Vagina (tissue), 2 donors: ENCODE measurements around the gene AFAP1L1.

Source experiments
- POLR2AphosphoS5 ChIP-seq, 2 donors: sonication (generic); formaldehyde crosslinking; IDR thresholded peaks; one replicate each; pipeline ENCODE4 v1.9.0; 2017; ENCODE audit warnings: antibody characterized with exemption in 2 of 2, mild to moderate bottlenecking in 2 of 2, low read depth in 1 of 2; ENCODE audit not compliant: insufficient read depth in 1 of 2
- TF ChIP-seq, protein P1 (sequence below), 3 experiments: fragments of 450-650 bp in 2 of 3; fragments of 200-600 bp in 1 of 3; sonication (generic) in 1 of 3; IDR thresholded peaks; one replicate each; pipeline ENCODE4 v1.5.1; 2017 to 2019; ENCODE audit warnings: antibody characterized with exemption in 3 of 3, mild to moderate bottlenecking in 2 of 3, moderate library complexity in 2 of 3

DNA sequence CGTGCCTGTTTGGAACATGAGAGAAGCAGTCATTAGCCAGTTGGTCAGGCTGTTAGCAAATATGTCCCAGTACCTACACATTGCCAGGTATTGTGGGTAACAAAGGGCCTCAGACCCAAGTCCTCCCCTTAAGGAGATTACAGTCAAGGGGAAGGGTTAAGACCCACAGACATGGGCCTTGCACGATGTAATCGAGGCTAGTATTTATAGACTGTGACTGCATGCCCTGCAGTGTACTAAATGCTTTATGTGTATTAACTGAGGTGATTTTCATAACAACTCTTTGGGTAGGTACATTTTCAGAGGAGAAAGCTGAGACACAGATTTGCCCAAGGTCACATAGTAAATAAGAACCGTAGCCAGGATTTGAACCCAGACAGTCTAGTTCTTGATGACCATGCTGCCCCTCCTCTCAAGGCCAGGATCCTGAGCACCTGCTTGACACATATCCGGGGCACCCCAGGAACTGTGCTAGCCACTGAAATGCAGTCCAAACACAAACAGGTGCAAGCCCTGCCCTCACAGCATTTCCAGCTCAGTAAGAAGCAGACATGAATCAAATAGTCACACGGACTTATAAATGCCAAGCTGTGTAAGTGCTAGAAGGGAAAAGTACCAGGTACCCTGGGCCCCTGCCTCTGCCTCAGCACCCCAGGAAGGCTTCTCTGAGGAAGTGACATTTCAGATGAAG lies 41.6 kb downstream of the AFAP1L1 start:
- TF ChIP-seq, protein P1, sequence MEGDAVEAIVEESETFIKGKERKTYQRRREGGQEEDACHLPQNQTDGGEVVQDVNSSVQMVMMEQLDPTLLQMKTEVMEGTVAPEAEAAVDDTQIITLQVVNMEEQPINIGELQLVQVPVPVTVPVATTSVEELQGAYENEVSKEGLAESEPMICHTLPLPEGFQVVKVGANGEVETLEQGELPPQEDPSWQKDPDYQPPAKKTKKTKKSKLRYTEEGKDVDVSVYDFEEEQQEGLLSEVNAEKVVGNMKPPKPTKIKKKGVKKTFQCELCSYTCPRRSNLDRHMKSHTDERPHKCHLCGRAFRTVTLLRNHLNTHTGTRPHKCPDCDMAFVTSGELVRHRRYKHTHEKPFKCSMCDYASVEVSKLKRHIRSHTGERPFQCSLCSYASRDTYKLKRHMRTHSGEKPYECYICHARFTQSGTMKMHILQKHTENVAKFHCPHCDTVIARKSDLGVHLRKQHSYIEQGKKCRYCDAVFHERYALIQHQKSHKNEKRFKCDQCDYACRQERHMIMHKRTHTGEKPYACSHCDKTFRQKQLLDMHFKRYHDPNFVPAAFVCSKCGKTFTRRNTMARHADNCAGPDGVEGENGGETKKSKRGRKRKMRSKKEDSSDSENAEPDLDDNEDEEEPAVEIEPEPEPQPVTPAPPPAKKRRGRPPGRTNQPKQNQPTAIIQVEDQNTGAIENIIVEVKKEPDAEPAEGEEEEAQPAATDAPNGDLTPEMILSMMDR (IDR thresholded peaks at IDR 0.05) = no peak
- TF ChIP-seq POLR2AphosphoS5 (IDR thresholded peaks at IDR 0.05; ENCODE audit: insufficient read depth in 1 of 2, low read depth in 1 of 2) = no peak
